HepG2 (cell line): ENCODE data around the gene LMOD1. TPM values are rescaled to one million over a fixed set of nuclear protein-coding genes. Genes with fewer than 3 reads are reported as not detected.

ENCODE experiments used
- ATAC-seq: fragments of 200-7000 bp; cut with Tn5 transposase; 3 replicates; pipeline ENCODE4 v1.9.1; 2020; ENCODE audit warnings: mild to moderate bottlenecking, moderate library complexity
- BruUV-seq: library from RNA; stranded (reverse); fragments of 400-500 nt; replicated peaks from 2 replicates; lab custom pipeline; 2021; lab: Mats Ljungman, UMichigan
- CTCF ChIA-PET: fragments of 300-600 bp; formaldehyde crosslinking; extraction: SDS; loops from one replicate; lab custom pipeline; 2021; ENCODE audit warnings: low total read pairs, inconsistent platforms, low intra/inter-chr PET ratio; lab: Yijun Ruan, JAX
- POLR2A ChIA-PET: fragments of 350-600 bp; sonication (Branson Sonifier 250); formaldehyde crosslinking; loops from one replicate; lab custom pipeline; 2020; ENCODE audit warnings: antibody characterized with exemption, inconsistent platforms; lab: Yijun Ruan, JAX
- DNase-seq: peaks from one replicate; pipeline ENCODE4 v3.0.0-alpha.2; 2015; ENCODE audit warnings: low spot score
- FAIRE-seq: peaks from 3 replicates; lab custom pipeline; 2011; peaks lifted over from hg19 to GRCh38; lab: Jason Lieb, UNC
- H2AFZ ChIP-seq: one replicate; pipeline ENCODE4 v1.6.1; 2011; ENCODE audit warnings: low read length, inconsistent platforms
- H3K27ac ChIP-seq: fragments of 300-600 bp; 3 replicates; pipeline ENCODE4 v1.8.0; 2011; ENCODE audit warnings: mixed run types, mild to moderate bottlenecking, mixed read lengths, low read length, inconsistent platforms; ENCODE audit not compliant: insufficient read depth; ENCODE audit errors: extremely low read length
- H3K27me3 ChIP-seq, 2 experiments: fragments of 200-600 bp in 1 of 2; 2 replicates in 1 of 2; 3 replicates in 1 of 2; pipeline versions ENCODE4 v1.6.0 to v1.8.0; 2011; ENCODE audit warnings: low read length in 2 of 2, mild to moderate bottlenecking in 2 of 2, moderate library complexity in 2 of 2, inconsistent platforms in 1 of 2; ENCODE audit not compliant: insufficient read depth in 2 of 2, control insufficient read depth in 1 of 2
- H3K36me3 ChIP-seq, 2 experiments: fragments of 200-600 bp in 1 of 2; replicated peaks in 1 of 2; 2 replicates in 1 of 2; 3 replicates in 1 of 2; pipeline versions ENCODE4 v1.5.1 to v1.8.0; 2011; ENCODE audit warnings: low read length in 2 of 2, inconsistent platforms in 1 of 2; ENCODE audit not compliant: insufficient read depth in 2 of 2, control insufficient read depth in 1 of 2
- H3K4me1 ChIP-seq: 2 replicates; pipeline ENCODE4 v1.5.1; 2012; ENCODE audit warnings: low read length, inconsistent platforms; ENCODE audit not compliant: insufficient read depth
- H3K4me2 ChIP-seq: 2 replicates; pipeline ENCODE4 v1.6.0; 2011; ENCODE audit warnings: low read depth, low read length, inconsistent platforms
- H3K4me3 ChIP-seq, 3 experiments: fragments of 200-600 bp in 1 of 3; sonication (generic), shearing (Covaris generic) in 1 of 3; replicated peaks in 1 of 3; 2 replicates each; pipeline ENCODE4 v1.5.1; 2011 to 2016; ENCODE audit warnings: low read length in 3 of 3, inconsistent platforms in 2 of 3, low read depth in 2 of 3, mild to moderate bottlenecking in 2 of 3, control low read depth in 1 of 3, mixed read lengths in 1 of 3; ENCODE audit not compliant: insufficient read depth in 1 of 3
- H3K79me2 ChIP-seq: one replicate; pipeline ENCODE4 v1.6.1; 2011; ENCODE audit warnings: low read length, inconsistent platforms; ENCODE audit not compliant: insufficient read depth
- H3K9ac ChIP-seq: 2 replicates; pipeline ENCODE4 v1.6.0; 2011; ENCODE audit warnings: mild to moderate bottlenecking, low read depth, low read length, inconsistent platforms; ENCODE audit not compliant: insufficient read depth
- H3K9me3 ChIP-seq: 2 replicates; pipeline ENCODE4 v1.5.1; 2012; ENCODE audit warnings: mild to moderate bottlenecking, low read length
- H4K20me1 ChIP-seq: 2 replicates; pipeline ENCODE4 v1.6.0; 2011; ENCODE audit warnings: inconsistent platforms, mild to moderate bottlenecking, low read length, moderate library complexity; ENCODE audit not compliant: insufficient read depth
- CSRNP1 ChIP-seq: sonication (generic); formaldehyde crosslinking; IDR thresholded peaks from 2 replicates; pipeline ENCODE4 v1.8.1; 2023; ENCODE audit warnings: mild to moderate bottlenecking, missing genetic modification reagents
- ETV5 ChIP-seq: IDR thresholded peaks from 2 replicates; pipeline ENCODE4 v1.6.1; 2018; ENCODE audit warnings: missing biosample characterization, missing genetic modification reagents, inconsistent platforms, borderline replicate concordance
- NR0B2 ChIP-seq: sonication (generic); formaldehyde crosslinking; IDR thresholded peaks from 2 replicates; pipeline ENCODE4 v1.4.0; 2020; ENCODE audit warnings: mild to moderate bottlenecking, missing genetic modification reagents
- NR3C1 ChIP-seq: sonication (generic); formaldehyde crosslinking; IDR thresholded peaks from 2 replicates; pipeline ENCODE4 v1.4.0; 2020; ENCODE audit warnings: missing genetic modification reagents
- TBL1XR1 ChIP-seq: fragments of 150-350 bp; IDR thresholded peaks from 2 replicates; pipeline ENCODE4 v1.6.1; 2014; ENCODE audit warnings: borderline replicate concordance, low read length; ENCODE audit not compliant: partially characterized antibody
- THAP7 ChIP-seq: sonication (generic); formaldehyde crosslinking; IDR thresholded peaks from 2 replicates; pipeline ENCODE4 v1.8.1; 2023; ENCODE audit warnings: mild to moderate bottlenecking, missing genetic modification reagents
- ZBTB42 ChIP-seq: sonication (generic); formaldehyde crosslinking; IDR thresholded peaks from 2 replicates; pipeline ENCODE4 v1.5.0; 2020; ENCODE audit warnings: mild to moderate bottlenecking, missing genetic modification reagents
- ZNF33B ChIP-seq: sonication (generic); formaldehyde crosslinking; IDR thresholded peaks from 2 replicates; pipeline ENCODE4 v1.5.1; 2020; ENCODE audit warnings: mild to moderate bottlenecking, missing genetic modification reagents
- WGBS: methylation state at CpG from one replicate; pipeline ENCODE4 v1.1.6; 2017; ENCODE audit warnings: low lambda C conversion rate; 5-methylcytosine and 5-hydroxymethylcytosine counted together
- in situ Hi-C: cut with HindIII; loops from 2 replicates; pipeline ENCODE4 v1.10.0; 2017; ENCODE audit warnings: low pct_unique_long_range_greater_than_20kb; ENCODE audit not compliant: extremely low pct_ligation_motif_present
- intact Hi-C: fragments of 100-400 bp; cut with micrococcal nuclease; formaldehyde crosslinking; loops from one replicate; pipeline ENCODE4 v1.10.0; 2022; ENCODE audit not compliant: unreplicated experiment
- polyA plus RNA-seq, 8 experiments: library from polyadenylated mRNA; depleted of rRNA in 3 of 8; stranded (reverse) in 7 of 8; unstranded in 1 of 8; fragments of >200 nt; fragmentation: Illumina TruSeq in 4 of 8; extraction: Trizol in 4 of 8; gene quantifications; 2 replicates each; pipeline versions ENCODE4 v1.2.1 to v1.2.3, GENCODE V29; 2011 to 2016; ENCODE audit warnings: low read depth in 4 of 8, missing spikeins in 1 of 8, mixed read lengths in 1 of 8; ENCODE audit not compliant: insufficient read depth in 1 of 8
- total RNA-seq, 5 experiments: library from RNA; depleted of rRNA; stranded (reverse); fragments of >200 nt; fragmentation: Illumina TruSeq; extraction: Trizol; gene quantifications; 2 replicates each; pipeline ENCODE4 v1.2.3, GENCODE V29; 2016; ENCODE audit warnings: low read depth in 1 of 5

The LMOD1 gene
- total and polyA plus RNA-seq, 2 of the 13 experiments (the other 11 are each of a cell fraction or from before 2014, with no cell fraction given) = not detected

GRCh38 chr1:201849372-201850052, 96.8 kb downstream of the LMOD1 start:
- no peaks in the 10 kb centered on the region for H3K9me3 ChIP-seq
- no peak overlapping the region for H3K4me3 ChIP-seq
- 95% methylated on average over 2 of the region's 2 CpGs for WGBS
- H3K4me2 ChIP-seq = no peak overlapping the region
- no peak overlapping the region for H3K9ac ChIP-seq
- peaks cover 15% of the 10 kb centered on the region for H3K79me2 ChIP-seq
- no peak overlapping the region for H3K27ac ChIP-seq
- no peaks in the 10 kb centered on the region for H3K27me3 ChIP-seq
- no peaks in the 10 kb centered on the region; the same call in 1 of the 2 replicates for H4K20me1 ChIP-seq
- no peak overlapping the region for H2AFZ ChIP-seq
- POLR2A ChIA-PET = no interaction called here
- no peak for FAIRE-seq
- no TSS peak for BruUV-seq
- TF ChIP-seq THAP7 (no peak), ZNF33B (CRISPR knock-in tag) (no peak), NR3C1 (CRISPR knock-in tag) (no peak), CSRNP1 (CRISPR knock-in tag) (no peak), ETV5 (CRISPR knock-in tag) (no peak), NR0B2 (CRISPR knock-in tag) (no peak), ZBTB42 (CRISPR knock-in tag) (no peak), TBL1XR1 (no peak)
- TF ChIP-seq, all 625 proteins: peak for 0
- ATAC-seq (no peak), DNase-seq (no peak)
- CTCF ChIA-PET = no interaction called here
- H3K4me1 ChIP-seq = peaks cover 22% of the 10 kb centered on the region
- intact Hi-C loops (no loop called here), in situ Hi-C loops (no loop called here)
- H3K36me3 ChIP-seq = peaks cover 16 to 60% of the 10 kb centered on the region in 2 experiments
